HepG2 (cell line): ENCODE data around the gene DDX1.

Experiments used
- CTCF ChIP-seq: sonication (generic); formaldehyde crosslinking; IDR thresholded peaks from 2 replicates; pipeline ENCODE4 v1.5.0; 2020; ENCODE audit warnings: mild to moderate bottlenecking, missing genetic modification reagents, moderate library complexity
- EZH2 ChIP-seq: conservative IDR thresholded peaks from 2 replicates; pipeline ENCODE4 v1.6.1; 2012; ENCODE audit warnings: mild to moderate bottlenecking, low read depth, low read length, moderate library complexity
- POLR2A ChIP-seq, 2 experiments: IDR thresholded peaks; 2 replicates each; pipeline ENCODE4 v1.6.1; 2011; ENCODE audit warnings: low read depth in 2 of 2, low read length in 2 of 2, mild to moderate bottlenecking in 1 of 2, moderate library complexity in 1 of 2; ENCODE audit not compliant: insufficient read depth in 1 of 2
- RAD51 ChIP-seq: fragments of 450-650 bp; IDR thresholded peaks from 2 replicates; pipeline ENCODE4 v1.6.1; 2016; ENCODE audit warnings: borderline replicate concordance
- RFX5 ChIP-seq: IDR thresholded peaks from 2 replicates; pipeline ENCODE4 v1.6.1; 2011; ENCODE audit warnings: low read depth, low read length, improper control_type of control experiment
- STAT6 ChIP-seq: sonication (generic); formaldehyde crosslinking; IDR thresholded peaks from 2 replicates; pipeline ENCODE4 v1.4.0; 2020; ENCODE audit warnings: missing genetic modification reagents, mild to moderate bottlenecking, borderline replicate concordance
- SUZ12 ChIP-seq: fragments of 150-350 bp; IDR thresholded peaks from 2 replicates; pipeline ENCODE4 v1.6.1; 2014; ENCODE audit warnings: low read depth, low read length
- ZBTB2 ChIP-seq: sonication (generic); formaldehyde crosslinking; IDR thresholded peaks from 2 replicates; pipeline ENCODE4 v1.8.0; 2022; ENCODE audit warnings: low read depth, missing genetic modification reagents
- ZNF10 ChIP-seq: sonication (generic); formaldehyde crosslinking; IDR thresholded peaks from 2 replicates; pipeline ENCODE4 v1.4.0; 2020; ENCODE audit warnings: mild to moderate bottlenecking, low read depth, missing genetic modification reagents, borderline replicate concordance
- ZNF234 ChIP-seq: sonication (generic); formaldehyde crosslinking; conservative IDR thresholded peaks from 2 replicates; pipeline ENCODE4 v1.5.1; 2020; ENCODE audit warnings: mild to moderate bottlenecking, missing genetic modification reagents
- ZNF652 ChIP-seq: IDR thresholded peaks from 2 replicates; pipeline ENCODE4 v1.6.1; 2016; ENCODE audit warnings: low read depth, borderline replicate concordance

- no peak for TF ChIP-seq STAT6 (CRISPR knock-in tag)
- no peak for TF ChIP-seq RAD51
- TF ChIP-seq SUZ12, result no peak
- TF ChIP-seq ZNF234 (CRISPR knock-in tag), result no peak
- no peak for TF ChIP-seq EZH2
- no peak for TF ChIP-seq ZNF10 (CRISPR knock-in tag)
- no peak for TF ChIP-seq ZNF652 (CRISPR knock-in tag)
- no peak for TF ChIP-seq RFX5
- TF ChIP-seq POLR2A (IDR thresholded peaks at IDR 0.05; ENCODE audit: insufficient read depth in 1 of 2, low read depth in 2 of 2, low read length in 2 of 2), result no peak
- no peak for TF ChIP-seq CTCF (CRISPR knock-in tag)
- no peak for TF ChIP-seq ZBTB2 (CRISPR knock-in tag)
Measured at GRCh38 chr2:15543053-15543452, 48.6 kb upstream of the DDX1 start.
